Activated CD4-positive, CD25-positive, alpha-beta regulatory T cell (primary cell): ENCODE results near the gene RAMP2.

Experiments used
- DNase-seq, 4 experiments: peaks; one replicate each; lab custom pipeline; 2025; lab: John Stamatoyannopoulos, UW

RAMP2 gene

DNA sequence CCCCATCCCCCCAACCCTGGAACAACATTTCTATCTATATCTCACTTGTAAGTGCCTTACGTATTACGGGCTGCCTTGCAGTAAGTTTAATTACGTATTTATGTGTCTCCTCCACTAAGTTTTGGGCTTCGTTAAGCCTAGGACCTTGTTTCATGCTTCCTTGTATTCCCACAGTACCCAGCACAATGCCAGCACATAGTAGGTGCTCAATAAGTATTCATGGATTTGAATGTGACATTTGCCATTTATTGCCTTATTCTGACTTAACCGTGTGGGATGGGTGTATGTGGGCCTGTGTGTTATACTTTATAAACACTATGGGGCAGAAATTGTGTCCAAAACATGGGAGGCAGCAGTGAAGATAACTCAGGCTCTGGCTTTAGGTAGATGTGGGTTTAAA, 31.5 kb downstream of the RAMP2 start:
- DNase-seq, result no peak

DNA sequence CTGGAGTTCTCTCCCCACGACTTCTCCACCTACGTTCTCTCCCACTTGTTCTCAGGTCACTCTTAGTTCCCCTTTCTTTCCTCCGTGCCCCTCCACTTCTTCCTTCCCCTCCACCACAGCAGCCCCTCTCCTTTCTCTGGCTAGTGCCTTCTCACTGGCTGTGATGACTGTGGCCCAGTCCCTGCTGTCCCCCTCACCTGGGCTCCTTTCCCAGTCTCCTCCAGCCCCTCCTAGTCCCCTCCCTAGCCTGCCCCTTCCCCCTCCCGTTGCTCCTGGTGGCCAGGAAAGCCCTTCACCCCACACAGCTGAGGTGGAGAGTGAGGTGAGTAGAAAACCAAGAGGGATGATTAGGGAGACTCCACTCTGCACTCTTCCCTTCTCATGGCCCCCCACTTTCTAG, 34.0 kb downstream of the RAMP2 start:
- no peak for DNase-seq

DNA sequence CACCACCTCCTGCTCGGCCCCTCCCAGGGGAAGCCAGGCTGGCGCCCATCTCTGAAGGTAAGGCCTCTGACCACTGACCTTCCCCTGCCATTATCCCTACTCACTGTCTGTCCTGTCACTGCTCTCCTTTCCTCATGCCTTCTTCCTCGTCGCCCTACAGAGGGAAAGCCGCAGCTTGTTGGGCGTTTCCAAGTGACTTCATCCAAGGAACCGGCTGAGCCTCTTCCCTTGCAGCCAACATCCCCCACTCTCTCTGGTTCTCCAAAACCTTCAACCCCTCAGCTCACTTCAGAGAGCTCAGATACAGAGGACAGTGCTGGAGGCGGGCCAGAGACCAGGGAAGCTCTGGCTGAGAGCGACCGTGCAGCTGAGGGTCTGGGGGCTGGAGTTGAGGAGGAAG, 34.4 kb downstream of the RAMP2 start:
- DNase-seq, result no peak

DNA sequence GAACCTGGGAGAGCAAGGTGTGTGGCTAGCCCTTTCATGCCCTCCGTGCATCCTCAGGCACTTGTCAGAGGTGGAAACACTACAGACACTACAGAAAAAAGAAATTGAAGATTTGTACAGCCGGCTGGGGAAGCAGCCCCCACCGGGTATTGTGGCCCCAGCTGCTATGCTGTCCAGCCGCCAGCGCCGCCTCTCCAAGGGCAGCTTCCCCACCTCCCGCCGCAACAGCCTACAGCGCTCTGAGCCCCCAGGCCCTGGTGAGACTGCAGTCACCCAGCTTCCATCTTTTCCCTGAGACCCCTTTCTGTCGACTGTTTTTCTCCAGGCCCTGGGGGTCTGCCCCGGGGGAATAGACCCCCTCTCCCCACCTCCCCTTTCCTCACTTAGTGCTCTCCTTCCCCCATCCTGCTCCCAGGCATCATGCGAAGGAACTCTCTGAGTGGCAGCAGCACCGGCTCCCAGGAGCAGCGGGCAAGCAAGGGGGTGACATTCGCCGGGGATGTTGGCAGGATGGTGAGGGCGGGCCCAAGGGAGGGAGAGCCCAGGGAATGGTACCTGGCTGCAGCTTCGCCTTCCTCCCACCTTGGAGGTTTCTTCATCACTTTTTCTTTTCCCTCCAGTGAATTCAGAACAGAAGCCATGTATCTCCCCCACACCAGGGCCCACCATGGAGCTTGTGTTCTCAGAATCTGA, 35.2 kb downstream of the RAMP2 start:
- DNase-seq, result no peak

DNA sequence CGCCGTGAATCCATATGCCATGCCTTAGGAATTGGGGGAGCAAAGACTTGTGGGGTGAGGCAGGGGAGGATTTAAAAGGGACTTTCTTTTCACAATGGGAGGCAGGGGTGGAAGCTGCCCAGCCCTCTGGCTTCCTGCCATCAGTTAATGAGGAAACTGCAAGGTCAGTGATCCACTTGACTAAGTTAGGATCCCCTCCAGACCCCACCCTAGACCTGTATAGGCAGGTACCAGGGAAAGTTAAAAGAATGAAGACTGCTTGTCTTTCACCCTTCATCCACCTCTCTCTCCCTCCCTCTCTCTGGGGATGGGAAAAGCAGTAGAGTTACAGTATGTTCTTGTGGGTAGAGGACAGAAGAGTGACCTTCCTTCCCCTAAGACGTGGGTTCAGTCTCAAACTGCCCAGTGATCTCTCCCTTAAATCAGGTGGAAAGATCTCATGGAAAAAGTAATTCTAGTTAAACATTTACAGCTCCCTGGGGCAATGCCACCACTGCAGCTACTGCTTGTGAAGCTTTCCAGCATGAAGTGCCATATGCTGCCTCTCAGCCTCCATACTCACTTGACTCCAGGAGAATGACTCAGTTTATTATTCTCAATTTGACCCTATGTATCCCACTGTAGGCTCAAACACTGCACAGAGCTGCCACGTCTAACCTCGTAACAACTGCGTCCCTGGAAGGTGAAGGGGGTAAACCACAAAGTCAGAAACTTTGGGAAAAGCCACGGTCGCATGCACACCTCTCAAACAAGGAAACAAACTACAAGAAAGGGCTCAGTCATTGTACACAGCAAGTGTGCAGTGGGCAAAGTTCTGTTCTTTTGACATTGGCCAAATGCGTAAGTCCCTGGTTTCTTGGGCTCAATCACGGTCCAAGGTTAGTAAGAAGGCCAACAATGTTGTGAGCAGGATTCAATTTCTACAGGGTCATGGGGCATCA, 36.3 kb downstream of the RAMP2 start:
- no peak for DNase-seq

DNA sequence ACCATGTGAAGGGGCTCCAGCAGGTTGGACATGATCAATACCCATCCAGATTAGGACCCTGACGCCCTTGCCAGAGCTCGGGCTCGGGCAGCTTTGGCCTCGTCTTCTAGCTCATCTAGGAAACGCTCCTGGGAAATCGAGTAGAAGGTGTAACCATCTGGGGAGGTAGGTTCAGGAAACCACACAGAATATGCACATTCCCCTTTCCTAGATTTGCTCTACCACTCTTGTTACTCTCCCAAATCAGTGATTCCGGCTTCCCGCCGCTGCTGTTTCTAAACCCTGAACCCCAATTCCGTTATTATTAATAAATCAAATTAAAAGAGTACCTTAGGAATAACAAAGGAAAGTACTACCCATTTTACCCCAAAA, 37.0 kb downstream of the RAMP2 start:
- DNase-seq, result no peak

DNA sequence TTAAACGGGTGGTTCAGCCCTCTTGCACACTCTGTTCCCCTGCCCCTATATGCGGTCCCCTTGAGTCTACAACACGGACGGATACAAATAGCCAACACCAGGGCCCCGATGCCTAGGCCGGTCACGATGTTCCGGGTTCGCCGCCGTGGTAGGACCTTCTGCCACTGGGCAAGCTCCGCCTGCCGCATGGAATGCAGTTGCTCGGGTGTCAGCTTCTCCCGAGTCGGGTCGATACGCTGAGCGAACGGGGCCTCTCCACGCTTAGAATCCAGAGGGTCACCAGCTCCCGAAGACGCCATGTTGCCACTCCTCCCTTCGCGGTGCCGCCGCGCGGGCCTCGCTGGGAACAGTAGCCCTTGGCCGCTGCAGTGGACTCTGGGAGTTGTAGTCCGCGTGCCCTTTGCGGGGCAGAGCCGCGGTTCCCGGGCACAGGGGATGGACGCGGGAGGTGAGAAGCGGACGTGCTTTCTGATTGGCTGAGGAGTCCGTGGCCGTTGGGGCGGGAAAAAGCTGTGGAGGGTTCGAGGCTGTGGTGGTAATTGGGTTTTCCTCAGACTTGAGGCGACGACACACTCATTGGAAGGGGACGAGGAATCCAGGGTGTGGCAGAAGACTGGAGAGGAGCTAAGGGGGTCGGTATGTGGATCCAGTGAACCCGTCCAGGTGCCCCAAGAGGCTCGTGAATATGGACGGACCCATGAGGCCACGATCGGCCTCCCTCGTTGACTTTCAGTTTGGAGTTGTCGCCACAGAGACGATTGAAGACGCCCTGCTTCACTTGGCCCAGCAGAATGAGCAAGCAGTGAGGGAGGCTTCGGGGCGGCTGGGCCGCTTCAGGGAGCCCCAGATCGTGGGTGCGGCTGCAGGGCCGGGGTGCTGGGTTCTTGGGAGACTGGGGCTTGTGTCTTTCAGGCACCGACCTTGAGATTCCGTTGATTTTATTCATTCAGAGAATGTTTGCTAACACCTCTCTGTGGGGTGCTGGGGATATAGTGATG, 37.7 kb downstream of the RAMP2 start, which contains the start of the genes CNTD1 and COA3:
CNTD1 (plus strand) TSS at position 479 of the 998 bp plus-strand sequence; CDS start at position 686, 207 bp downstream.
COA3 (minus strand) TSS at position 322 of the 998 bp plus-strand sequence; CDS start at position 299, 23 bp downstream.
- peak; percentile 51 to 67 (median 60) for DNase-seq

DNA sequence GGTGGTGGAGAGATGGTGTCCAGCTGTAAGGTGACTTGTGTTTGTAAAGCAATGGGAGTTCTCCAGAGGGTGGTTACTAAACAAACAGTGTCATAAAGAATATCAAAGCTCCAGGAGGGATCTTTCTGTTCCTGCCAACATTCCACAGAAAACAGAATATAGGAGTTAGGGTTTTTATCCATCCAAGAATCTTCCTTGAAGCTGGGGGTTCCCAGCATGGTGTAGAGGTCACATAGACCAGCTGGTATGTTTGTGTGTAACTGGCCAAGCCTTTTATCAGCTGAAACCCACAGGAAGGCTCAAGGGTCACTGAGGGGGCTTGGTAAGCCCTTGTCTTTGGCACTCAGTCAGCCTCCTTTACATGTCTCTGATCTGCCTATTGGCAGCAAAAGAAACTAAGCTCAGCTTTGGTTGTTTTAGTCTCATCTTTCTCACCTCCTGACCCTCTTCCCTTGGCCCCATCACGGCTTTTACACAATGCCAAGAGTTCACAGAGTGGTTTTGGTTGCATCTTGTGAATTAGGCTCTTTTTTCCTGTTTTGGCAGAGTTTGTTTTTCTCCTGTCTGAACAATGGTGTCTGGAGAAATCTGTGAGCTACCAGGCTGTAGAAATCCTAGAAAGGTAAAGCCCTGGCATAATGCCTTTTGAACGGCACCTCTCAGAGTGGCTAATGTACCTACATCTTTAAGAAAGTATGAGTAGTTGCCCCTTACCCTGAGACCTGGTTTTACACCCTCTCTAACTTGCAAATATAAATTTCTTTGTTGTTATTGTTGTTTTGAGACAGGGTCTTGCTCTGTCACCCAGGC, 42.3 kb downstream of the RAMP2 start:
- DNase-seq, result no peak

DNA sequence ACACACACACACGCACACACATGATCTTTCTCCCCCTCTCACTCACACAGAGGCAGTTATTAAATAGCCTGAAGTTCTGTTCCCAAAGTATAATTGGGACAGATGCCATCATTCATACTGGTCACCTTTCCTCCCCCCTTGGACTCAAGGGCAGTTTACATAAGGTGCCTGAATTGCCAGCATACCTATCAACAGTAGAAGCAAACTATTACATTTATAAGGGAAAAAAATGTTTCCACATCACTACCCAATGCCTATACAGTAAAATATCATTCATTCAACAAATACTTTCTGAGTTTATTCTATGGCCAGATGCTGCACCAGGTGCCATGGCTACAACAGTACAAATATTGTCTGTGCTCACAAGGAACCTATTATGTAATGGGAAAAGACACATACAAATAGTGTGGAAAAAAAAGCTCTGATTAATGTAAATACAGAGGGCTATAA, 43.9 kb downstream of the RAMP2 start:
- no peak for DNase-seq

DNA sequence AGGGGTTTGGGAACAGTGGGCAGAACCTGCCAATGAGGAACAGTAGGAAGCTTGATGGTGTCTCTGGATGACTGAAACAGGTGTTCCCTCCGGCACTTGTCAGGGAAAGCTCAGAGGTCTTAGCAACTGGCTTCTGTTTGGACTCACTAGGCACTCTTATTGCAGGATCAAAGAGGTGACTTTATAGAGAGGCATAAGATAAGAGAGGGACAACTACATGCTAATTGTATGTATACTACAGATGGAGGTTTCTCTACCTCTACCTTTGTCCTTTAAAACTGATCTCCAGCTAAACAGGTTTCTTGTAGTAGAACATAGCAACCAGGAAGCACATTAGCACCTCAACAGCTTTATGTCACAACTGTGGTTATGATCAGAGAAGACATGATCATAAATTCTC, 45.2 kb downstream of the RAMP2 start:
- no peak for DNase-seq

DNA sequence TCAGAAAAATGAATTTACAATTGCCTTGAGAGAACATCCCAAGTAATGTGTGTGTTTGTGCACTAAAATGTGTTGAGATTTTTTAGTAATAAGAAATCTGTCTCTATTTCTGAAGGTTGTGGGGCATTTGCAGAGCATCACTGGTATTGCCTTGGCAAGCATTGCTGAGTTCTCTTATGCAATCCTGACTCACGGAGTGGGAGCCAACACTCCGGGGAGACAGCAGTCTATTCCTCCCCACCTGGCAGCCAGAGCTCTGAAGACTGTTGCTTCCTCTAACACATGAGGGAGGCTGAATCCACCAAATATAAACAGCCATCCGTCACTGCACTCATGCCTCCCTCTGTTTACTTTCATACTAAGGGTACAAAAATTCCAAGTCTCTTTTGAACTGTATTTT, 48.2 kb downstream of the RAMP2 start:
- no peak for DNase-seq
